Endothelial cell of hepatic sinusoid (primary cell): Measurements from ENCODE around the gene RNH1.

ENCODE experiments used
- in situ Hi-C: cut with HindIII; loops from 2 replicates; pipeline ENCODE4 v1.10.0; 2017; ENCODE audit warnings: low sequenced_read_pairs

RNH1 gene

DNA sequence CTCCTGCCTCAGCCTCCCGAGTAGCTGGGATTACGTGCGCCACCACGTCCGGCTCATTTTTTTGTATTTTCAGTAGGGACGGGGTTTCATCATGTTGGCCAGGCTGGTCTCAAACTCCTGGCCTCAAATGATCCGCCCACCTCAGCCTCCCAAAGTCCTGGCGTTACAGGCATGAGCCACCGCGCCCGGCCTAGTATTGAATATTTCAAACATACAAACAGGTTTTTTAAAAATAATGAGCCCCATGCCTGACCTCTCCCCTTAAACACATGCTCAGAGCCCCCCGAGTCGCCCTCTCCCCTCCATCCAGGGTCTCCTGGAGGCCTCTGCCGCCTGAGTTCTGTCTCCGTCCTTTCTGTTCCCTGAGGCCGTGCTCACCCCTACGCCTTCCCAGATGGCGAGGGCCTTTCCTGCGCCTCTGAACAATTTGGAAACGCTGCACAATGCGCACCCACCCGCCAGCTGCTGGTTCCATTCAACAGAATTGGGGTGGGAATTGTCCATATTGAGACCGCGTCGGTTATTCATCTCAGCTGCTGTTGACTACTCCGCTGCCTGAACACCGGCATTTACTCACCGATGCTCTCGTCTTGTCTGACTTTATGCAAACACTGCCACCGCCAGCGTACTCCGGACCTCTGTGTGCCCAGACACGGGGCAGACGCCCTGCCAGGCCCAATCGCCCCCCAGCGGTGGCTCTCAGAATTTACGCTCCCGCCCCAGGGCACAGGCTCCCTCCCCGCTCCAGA, 13.6 kb upstream of the RNH1 start:
- in situ Hi-C loops, result no loop called here

DNA sequence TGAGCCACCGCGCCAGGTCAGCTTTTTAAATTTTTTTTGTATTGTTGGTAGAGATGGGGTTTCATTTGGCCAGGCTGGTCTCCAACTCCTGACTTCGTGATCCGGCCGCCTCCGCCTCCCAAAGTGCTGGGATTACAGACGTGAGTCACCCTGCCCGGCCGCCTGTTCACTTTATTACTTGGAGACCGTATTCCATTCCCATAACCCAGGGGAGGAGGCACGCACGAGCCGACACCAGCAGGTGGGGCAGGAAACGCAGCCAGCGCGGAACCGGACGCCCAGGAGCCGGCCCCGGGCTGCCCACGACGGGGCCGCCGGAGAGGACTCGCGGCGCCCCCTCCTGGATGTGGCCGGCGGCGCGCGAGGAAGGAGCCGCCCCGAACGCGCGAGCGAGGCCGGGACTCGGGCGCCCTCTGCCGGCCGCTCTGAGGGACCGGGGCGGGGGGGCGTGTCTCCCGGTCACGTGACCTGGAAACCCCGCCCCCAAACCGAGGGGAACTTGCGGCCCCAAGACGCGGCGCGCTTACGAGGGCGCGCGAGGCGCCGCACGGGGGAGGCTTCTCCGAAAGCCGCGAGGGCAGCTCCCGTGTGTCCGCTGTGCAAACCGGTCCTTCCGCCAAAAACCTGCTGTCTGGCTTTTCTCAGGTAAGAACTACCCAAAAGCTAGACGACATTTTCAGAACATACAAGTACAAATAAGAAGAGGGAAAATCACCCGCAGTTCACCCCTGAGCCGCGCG, 11.6 kb upstream of the RNH1 start:
- in situ Hi-C loops, result loop anchor here (5.0 kb wide), 1 partner anchor 66 kb away; the partner anchor contains the start of gene PTDSS2

DNA sequence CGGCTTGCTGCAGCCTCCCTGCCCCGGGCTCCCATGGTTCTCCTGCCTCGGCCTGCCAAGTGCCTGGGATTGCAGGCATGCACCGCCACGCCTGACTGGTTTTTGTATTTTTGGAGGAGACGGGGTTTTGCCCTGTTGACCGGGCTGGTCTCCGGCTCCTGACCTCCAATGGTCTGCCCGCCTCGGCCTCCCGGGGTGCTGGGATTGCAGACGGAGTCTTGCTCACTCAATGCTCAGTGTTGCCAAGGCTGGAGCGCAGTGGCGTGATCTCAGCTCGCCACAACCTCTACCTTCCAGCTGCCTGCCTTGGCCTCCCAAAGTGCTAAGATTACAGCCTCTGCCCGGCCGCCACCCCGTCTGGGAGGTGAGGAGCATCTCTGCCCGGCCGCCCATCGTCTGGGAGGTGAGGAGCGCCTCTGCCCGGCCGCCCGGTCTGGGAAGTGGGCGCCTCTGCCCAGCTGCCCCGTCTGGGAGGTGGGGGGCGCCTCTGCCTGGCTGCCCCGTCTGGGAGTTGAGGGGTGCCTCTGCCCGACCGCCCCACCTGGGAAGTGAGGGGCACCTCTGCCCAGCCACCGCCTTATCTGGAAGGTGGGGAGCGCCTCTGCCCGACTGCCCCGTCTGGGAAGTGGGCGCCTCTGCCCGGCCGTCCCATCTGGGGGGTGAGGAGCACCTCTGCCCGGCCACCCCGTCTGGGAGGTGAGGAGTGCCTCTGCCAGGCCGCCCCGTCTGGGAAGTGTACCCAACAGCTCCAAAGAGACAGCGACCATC, 10.1 kb upstream of the RNH1 start:
- in situ Hi-C loops, result loop anchor here (5.0 kb wide), 1 partner anchor 65 kb away; the partner anchor contains the start of gene PTDSS2

DNA sequence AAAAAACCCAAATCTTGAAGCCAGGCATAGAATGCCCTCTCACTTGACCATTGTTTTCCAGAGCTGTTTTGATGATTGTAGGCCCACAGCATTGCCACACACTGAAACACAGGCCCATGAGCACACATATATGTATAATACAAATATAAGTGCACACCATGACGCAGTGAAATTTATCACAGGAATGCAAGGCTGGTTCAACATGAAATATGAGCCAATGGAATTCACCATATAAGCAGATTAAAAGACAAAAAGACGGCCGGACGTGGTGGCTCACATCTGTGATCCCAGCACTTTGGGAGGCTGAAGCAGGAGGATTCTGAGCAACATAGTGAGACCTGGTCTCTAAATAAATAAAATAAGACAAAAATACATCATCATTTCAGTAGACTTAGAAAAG, 9.4 kb upstream of the RNH1 start:
- in situ Hi-C loops, result loop anchor here (5.0 kb wide), 1 partner anchor 64 kb away; the partner anchor contains the start of gene PTDSS2

DNA sequence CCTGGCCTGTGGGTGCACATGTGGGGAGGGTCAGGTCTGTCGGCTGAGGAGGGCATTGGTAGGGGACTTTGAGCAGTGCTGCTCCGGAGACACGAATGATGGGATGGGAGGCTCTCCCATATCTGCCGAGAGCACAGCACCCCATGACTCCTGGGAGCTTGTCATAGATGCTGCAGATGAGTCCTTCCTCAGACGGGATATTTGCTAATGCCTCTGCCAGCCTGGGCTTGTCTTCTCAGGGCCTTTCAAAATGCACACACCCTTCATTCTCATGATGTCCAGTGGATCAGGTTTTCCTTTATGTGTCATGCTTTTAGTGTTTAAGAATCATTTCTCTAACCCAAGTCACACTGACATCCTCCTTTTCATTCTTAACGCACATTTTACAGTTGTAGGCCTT, 8.1 kb upstream of the RNH1 start:
- in situ Hi-C loops, result loop anchor here (5.0 kb wide), 1 partner anchor 63 kb away; the partner anchor contains the start of gene PTDSS2

DNA sequence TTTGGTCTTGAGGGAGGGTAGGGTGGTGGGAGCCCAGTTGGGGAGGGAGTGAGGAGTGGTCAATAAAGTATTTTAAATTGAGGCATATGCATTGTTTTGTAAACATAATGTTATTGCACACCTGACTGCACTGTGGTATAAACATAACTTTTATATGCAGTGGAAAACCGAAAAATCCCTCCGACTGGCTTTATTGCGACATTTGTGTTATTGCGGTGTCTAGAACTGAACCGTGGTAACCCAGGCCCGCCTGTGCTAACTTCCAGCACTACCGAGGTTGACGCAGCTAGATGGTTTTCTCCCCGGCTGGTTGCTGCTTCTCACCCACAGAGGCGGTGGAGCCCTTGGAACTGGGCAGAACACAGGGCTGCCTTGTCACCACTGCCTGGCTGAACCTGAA, 7.6 kb upstream of the RNH1 start:
- in situ Hi-C loops, result loop anchor here (5.0 kb wide), 1 partner anchor 62 kb away; the partner anchor contains the start of gene PTDSS2

DNA sequence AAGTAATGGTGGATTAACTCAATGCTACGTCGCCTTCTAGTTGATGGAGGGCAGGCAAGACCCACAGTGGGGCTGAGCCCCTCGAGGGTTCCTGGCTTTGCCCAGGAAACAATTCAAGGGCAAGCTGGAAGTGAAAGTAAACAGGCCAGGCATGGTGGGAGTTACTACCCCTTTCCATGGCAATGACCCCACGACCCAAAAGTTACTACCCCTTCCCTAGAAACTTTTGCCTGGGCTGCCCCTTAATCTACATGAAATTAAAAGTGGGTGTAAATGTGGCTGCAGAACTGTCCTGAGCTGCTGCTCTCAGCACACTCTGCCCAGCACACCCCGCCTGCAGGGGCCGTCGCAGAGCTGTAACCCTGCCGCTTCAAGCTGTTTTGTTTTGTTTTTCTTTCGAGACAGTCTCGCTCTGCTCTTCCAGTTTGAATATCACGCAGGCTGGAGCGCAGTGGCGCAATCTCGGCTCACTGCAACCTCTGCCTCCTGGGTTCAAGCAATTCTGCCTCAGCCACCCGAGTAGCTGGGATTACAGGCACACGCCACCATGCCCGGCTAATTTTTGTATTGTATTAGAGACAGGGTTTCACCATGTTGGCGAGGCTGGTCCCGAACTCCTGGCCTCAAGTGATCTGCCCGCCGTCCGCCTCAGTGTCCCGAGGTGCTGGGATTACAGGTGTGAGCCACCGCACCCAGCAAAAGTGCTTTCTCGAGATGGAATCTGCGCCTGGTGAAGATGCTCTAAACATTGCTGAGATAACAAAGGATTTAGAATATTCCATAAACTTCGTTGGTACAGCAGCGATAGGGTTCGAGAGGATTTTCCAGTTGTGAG, 5.9 kb upstream of the RNH1 start:
- in situ Hi-C loops, result no loop called here

DNA sequence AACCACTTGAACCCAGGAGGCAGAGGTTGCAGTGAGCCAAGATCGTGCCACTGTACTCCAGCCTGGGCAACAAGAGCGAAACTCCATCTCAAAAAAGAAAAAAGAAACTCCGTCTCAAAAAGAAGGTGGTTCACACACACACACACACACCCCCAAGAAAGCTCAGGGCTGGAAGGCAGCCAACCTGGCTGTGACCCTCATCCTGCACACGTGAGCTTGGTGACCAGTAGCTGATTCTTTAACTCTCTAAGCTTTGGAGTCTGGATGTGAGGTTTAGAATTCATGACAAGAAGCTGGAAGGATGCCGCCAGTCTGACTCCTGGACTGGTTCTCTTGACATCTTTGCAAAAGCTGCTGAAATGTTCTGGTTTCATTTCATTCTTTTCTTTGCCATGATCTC, 1.9 kb upstream of the RNH1 start:
- in situ Hi-C loops, result no loop called here

DNA sequence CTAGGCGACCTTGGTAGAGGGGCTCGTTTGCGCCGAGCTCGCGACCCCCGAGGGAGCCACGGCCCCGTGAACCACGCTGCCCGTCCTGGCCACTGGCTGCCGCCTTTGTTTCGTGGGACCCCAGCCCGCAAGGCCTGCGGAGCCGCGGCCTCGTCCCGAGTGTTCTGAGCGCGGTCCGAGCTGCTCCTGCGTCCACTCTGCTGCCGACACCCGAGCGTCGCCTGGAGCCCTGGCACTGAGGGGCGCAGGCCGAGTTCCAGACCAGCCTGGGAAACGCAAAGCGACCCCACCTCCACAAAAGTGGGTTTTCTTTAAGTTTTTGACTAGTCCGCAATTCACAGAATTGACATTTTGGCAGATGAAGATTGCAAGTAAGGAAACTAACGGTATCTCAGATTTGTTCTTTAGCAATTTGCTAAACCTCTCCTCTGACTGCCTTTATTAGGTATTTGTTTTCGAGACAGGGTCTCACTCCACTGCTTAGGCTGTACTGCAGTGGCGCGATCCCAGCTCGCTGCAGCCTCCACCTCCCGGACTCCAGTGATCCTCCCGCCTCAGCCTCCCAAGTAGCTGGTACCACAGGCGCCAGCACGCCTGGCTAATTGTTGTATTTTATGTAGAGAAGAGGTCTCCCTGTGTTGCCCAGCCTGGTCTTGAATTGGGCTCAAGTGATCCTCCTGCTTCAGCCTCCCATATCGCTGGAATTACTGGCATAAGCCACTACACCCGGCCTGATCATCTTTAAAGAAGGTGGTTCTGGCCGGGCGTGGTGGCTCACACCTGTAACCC, 879 bp upstream of the RNH1 start:
- in situ Hi-C loops, result no loop called here

DNA sequence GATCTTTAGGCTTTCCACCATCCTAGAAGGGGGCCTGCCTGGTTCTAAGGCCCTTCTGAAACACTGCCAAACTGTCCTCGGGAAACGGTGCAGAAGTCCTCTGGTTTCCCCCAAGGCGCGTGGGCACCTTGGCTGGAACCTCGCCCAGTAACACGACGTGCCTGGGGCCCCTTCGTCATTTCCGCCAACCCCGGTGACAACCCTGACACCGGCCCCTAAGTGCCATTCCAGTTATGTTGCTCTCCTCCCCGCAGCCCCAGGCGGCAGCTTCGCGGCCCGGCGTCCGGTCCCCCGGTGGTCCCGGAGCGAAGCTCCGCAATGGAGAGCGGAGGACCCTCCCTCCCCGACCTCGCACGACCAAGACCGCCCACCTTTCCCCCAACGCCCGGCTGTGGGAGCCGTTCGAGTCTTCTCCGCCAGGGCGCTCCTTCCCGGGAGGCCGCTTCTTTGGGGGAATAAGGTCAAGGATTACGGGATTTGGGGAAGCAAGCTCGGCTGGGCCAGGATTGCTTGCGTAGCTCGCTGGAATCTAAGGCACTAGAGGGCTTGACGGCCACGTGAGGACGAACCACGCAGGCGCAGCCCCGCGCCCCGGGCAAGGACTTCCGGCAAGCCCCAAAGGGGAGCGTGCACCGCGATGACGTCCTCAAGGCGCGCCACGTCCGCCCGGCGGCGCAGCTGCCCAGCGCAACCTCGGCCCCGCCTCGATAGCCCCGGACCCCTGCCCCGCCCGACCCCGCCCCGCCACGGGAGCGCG, 626 bp downstream of the RNH1 start:
- in situ Hi-C loops, result no loop called here

DNA sequence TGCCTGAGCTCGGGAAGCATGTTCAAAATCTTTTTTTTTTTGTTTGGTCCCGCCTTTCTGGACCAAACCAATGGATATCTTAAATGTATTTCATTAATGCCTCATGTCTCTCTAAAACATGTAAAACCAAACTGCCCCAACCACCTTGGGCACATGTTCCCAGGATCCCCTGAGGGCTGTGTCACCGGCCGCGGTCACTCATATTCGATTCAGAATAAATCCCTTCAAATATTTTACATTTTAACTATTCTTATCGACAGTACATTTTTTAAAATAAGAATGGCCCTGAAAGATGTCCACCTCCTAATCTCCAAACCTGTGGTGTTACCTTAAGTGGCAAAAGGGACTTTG, 2.1 kb downstream of the RNH1 start:
- in situ Hi-C loops, result no loop called here

DNA sequence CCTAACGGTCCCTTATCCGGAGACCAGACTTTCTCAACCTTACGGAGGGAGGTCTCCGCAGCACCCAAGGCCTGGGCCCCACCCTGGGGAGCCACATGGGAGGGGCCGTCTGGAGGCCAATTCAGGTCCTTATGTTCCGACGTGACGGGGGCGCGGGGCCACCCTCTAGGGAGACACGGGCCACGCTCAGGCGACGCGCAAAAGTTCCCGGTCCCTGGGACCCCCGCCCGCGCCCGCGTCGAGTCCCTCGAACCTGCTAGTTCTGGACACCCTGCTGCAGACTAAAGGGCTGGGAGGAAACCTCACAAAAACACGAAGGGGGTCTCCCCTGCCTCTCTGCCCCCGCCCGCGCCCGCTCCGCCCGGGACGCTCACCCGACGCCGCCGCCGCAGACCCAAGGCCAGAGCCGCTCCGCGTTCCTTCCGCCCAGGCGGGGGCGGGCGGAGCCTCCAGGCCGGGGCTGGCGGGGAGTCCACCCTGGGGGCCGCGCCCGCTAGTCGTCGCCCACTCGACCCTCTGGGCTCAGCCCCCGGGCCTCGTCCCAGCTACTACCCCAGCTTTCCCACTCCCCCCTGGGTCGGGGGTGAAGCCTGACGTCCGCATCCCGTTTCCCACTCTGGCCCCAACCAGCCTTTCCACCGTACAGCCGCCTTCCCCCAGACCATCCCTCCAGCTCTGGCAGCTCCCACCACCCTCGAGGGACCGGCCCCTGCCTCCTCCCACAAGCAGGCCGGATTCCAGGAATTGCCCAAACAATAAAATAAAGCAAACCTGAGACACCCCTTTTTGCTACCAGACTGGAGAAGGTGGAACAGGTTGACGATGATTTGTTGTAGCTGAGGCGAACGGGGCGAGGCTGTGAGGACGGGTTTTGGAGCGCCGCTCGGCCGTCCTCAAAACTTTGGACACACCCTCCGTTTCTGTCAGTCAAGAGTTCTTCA, 2.7 kb downstream of the RNH1 start:
- in situ Hi-C loops, result no loop called here

DNA sequence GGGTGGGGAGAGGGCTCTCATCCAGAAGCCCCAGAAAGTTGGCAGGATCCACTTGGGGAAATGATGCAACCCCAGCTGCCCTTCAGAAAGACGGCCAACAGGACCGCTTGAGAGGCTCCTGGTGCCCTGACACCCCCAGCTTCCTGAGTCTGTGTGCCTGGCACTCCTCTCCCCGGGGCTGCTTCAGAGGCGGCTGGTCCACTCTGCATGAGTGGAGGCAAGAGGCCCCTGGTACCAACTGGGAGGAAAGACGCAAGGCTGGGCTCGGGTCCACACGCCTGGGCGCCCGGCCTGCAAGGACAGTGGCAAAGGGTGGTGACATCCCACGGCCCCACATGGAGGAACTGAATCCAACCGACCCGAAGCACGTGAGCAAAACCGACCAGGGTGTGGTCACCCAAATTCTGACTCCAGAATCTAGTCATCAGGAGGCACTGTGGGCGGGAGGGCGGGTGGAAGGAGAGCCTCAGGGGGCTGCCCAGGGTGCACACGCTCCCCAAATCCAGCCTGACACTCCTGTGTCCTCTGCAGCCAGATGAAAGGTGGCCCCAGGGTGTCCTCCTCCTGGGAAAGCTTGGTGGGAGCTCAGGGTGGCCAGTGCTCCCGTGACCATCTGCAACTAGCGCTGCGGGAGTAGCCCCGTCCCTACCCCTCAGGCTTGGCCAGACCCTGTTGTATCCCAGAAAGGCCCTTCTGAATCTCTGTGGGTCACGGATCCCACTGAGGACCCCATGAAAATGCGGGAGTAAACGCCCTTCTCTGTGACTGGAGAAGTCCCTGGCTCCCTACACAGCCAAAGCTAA, 3.7 kb downstream of the RNH1 start:
- in situ Hi-C loops, result no loop called here

DNA sequence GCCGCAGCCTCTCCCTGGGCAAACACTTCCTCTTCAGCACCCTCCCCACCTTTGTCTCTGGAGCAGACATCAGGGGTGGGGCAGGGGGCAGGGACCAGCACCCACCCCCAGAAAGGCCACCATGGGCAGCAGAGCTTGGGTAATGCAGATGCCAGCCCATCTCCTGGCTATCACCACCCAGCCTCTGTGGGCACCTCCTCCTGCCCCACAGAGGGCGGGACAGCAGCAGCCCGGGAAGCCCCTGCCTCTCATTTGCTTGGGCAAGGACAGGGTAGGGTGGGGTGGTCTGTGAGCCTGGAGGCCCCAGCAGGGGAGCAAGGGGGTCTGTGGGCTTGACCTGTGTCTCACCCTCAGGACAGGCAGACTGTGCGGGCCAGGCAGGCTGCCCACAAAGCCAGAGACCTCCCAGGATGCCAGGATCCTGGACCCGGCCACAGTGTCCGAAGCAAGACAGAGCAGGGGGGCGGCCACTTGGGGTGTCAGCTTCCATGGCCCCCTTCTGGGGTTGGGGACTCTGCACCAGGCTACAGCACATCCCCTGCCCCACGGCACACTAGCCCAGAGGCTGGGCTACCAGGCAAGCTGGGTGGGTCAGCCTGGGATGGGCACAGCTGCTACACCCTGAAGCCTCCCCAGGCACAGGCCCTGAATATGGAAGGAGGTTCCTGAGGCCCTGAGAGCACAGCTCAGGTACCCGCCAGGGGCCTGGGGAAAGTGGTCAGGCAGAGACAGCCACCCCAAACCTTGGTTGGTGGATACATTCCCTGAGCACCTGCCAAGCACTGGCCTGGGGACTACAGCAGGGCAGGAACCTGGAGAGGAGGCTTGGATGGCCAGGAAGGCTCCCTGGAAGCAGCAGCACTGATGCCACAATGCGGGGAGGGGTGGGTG, 4.5 kb downstream of the RNH1 start:
- in situ Hi-C loops, result no loop called here

DNA sequence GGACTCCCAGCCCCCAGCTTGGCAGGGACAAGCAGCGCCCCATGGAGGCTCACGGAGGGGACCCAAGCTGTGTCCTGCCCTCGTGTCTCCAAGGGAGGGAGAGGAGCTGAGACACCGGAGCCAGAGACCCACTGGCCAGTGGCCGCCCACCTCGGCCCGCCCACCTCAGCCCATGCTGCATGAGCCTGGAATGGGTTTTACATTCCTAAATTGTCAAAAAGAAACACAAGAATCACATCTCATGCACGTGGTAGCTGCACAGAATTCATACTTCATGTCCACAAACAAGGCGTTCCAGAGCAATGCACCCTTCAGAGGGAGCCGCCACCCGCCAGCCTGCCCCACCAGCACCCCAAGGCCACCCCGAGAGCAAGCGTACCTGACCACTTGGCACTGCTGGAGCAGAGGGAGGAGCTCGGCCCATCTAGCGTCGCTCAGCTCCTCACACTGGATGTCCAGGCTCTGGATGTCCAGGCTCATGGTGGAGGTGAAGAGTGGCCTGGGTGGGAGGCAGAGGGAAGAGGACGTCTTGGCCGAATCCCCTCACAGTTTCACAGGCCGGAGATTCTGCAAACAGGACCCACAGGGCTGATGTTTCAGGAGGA, 5.3 kb downstream of the RNH1 start:
- in situ Hi-C loops, result no loop called here
